Tibial nerve (tissue), 3 donors: ENCODE results near the gene ARL17B.
"Not testable (repeated sequence)": the region's sequence is repeated elsewhere in the genome, so short reads cannot be mapped to it uniquely, and the experiment has no call there.

Source experiments
- CTCF ChIP-seq, 5 experiments: fragments of 200-600 bp in 3 of 5; fragments of 450-650 bp in 2 of 5; sonication (generic) in 3 of 5; IDR thresholded peaks; one replicate each; pipeline ENCODE4 v1.5.1; 2016 to 2019; ENCODE audit warnings: antibody characterized with exemption in 5 of 5, mild to moderate bottlenecking in 3 of 5, moderate library complexity in 2 of 5
- POLR2A ChIP-seq, 2 donors: fragments of 450-650 bp; IDR thresholded peaks; one replicate each; pipeline ENCODE4 v1.6.1; 2017; ENCODE audit warnings: antibody characterized with exemption in 2 of 2, mild to moderate bottlenecking in 2 of 2, moderate library complexity in 2 of 2

GRCh38 chr17:46243928-46244327 is 117.6 kb downstream of the ARL17B start:
- not testable (repeated sequence) for TF ChIP-seq CTCF, POLR2A (IDR thresholded peaks at IDR 0.05)
